Measurements from ENCODE around the gene AP5B1.
"Not testable (repeated sequence)": the region's sequence is repeated elsewhere in the genome, so short reads cannot be mapped to it uniquely, and the experiment has no call there.

The AP5B1 gene

GRCh38 chr11:65776710-65777141 lies 4.0 kb downstream of the AP5B1 start:
- 92 to 93% methylated on average over 8 of the region's 8 CpGs for WGBS, 2 experiments
- H3K4me3 ChIP-seq (ENCODE audit: insufficient read depth, low read depth, low read length) = no peak overlapping the region
- no peaks in the 10 kb centered on the region for H3K9me3 ChIP-seq (ENCODE audit: control insufficient read depth, low read length)
- peaks cover 6% of the 10 kb centered on the region for H3K4me1 ChIP-seq (ENCODE audit: control insufficient read depth, insufficient read depth, low read length)
- H3K36me3 ChIP-seq (ENCODE audit: control insufficient read depth, insufficient read depth, low read length) = peaks cover 10% of the 10 kb centered on the region
- H3K27ac ChIP-seq (ENCODE audit: insufficient read depth, low read depth, low read length, poor library complexity, severe bottlenecking) = no peak overlapping the region
- H3K27me3 ChIP-seq (ENCODE audit: control insufficient read depth, insufficient read depth, low read length, poor library complexity, severe bottlenecking) = peaks cover 10% of the 10 kb centered on the region

- Histone ChIP-seq H3K9me3 (ENCODE audit: control insufficient read depth, low read length) (no peaks in the 10 kb centered on the region), H3K27me3 (ENCODE audit: control insufficient read depth, insufficient read depth, low read length, poor library complexity, severe bottlenecking) (peaks cover 9% of the 10 kb centered on the region), H3K36me3 (ENCODE audit: control insufficient read depth, insufficient read depth, low read length) (peaks cover 10% of the 10 kb centered on the region), H3K27ac (ENCODE audit: insufficient read depth, low read depth, low read length, poor library complexity, severe bottlenecking) (no peak overlapping the region), H3K4me3 (ENCODE audit: insufficient read depth, low read depth, low read length) (no peak overlapping the region), H3K4me1 (ENCODE audit: control insufficient read depth, insufficient read depth, low read length) (peaks cover 6% of the 10 kb centered on the region)
- 90 to 95% methylated on average over 8 of the region's 8 CpGs for WGBS, 2 experiments
These were observed 4.6 kb downstream of the AP5B1 start for GRCh38 chr11:65776196-65776595.

GRCh38 chr11:65774525-65775306 lies 6.1 kb downstream of the AP5B1 start:
- Histone ChIP-seq H3K27ac (ENCODE audit: insufficient read depth, low read depth, low read length, poor library complexity, severe bottlenecking) (no peak overlapping the region), H3K4me3 (ENCODE audit: insufficient read depth, low read depth, low read length) (no peak overlapping the region), H3K36me3 (ENCODE audit: control insufficient read depth, insufficient read depth, low read length) (peaks cover 10% of the 10 kb centered on the region), H3K9me3 (ENCODE audit: control insufficient read depth, low read length) (no peaks in the 10 kb centered on the region), H3K4me1 (ENCODE audit: control insufficient read depth, insufficient read depth, low read length) (peaks cover 5% of the 10 kb centered on the region), H3K27me3 (ENCODE audit: control insufficient read depth, insufficient read depth, low read length, poor library complexity, severe bottlenecking) (no peaks in the 10 kb centered on the region)
- 90 to 93% methylated on average over 9 of the region's 9 CpGs for WGBS, 2 experiments

GRCh38 chr11:65773784-65774411 lies 6.9 kb downstream of the AP5B1 start:
- Histone ChIP-seq H3K4me3 (ENCODE audit: insufficient read depth, low read depth, low read length) (no peak overlapping the region), H3K9me3 (ENCODE audit: control insufficient read depth, low read length) (no peaks in the 10 kb centered on the region), H3K36me3 (ENCODE audit: control insufficient read depth, insufficient read depth, low read length) (peaks cover 10% of the 10 kb centered on the region), H3K4me1 (ENCODE audit: control insufficient read depth, insufficient read depth, low read length) (no peaks in the 10 kb centered on the region), H3K27ac (ENCODE audit: insufficient read depth, low read depth, low read length, poor library complexity, severe bottlenecking) (no peak overlapping the region), H3K27me3 (ENCODE audit: control insufficient read depth, insufficient read depth, low read length, poor library complexity, severe bottlenecking) (no peaks in the 10 kb centered on the region)
- 75 to 86% methylated on average over 8 of the region's 8 CpGs for WGBS, 2 experiments

- Histone ChIP-seq H3K4me3 (ENCODE audit: insufficient read depth, low read depth, low read length) (no peak overlapping the region), H3K36me3 (ENCODE audit: control insufficient read depth, insufficient read depth, low read length) (no peaks in the 10 kb centered on the region), H3K27me3 (ENCODE audit: control insufficient read depth, insufficient read depth, low read length, poor library complexity, severe bottlenecking) (no peaks in the 10 kb centered on the region), H3K9me3 (ENCODE audit: control insufficient read depth, low read length) (no peaks in the 10 kb centered on the region), H3K4me1 (ENCODE audit: control insufficient read depth, insufficient read depth, low read length) (no peaks in the 10 kb centered on the region), H3K27ac (ENCODE audit: insufficient read depth, low read depth, low read length, poor library complexity, severe bottlenecking) (no peak overlapping the region)
- 86% methylated on average over 6 of the region's 6 CpGs for WGBS, 2 experiments
These were observed 9.1 kb downstream of the AP5B1 start for GRCh38 chr11:65771589-65772112.

- Histone ChIP-seq H3K9me3 (ENCODE audit: control insufficient read depth, low read length) (no peaks in the 10 kb centered on the region), H3K27ac (ENCODE audit: insufficient read depth, low read depth, low read length, poor library complexity, severe bottlenecking) (no peak overlapping the region), H3K27me3 (ENCODE audit: control insufficient read depth, insufficient read depth, low read length, poor library complexity, severe bottlenecking) (no peaks in the 10 kb centered on the region), H3K36me3 (ENCODE audit: control insufficient read depth, insufficient read depth, low read length) (no peaks in the 10 kb centered on the region), H3K4me3 (ENCODE audit: insufficient read depth, low read depth, low read length) (no peak overlapping the region), H3K4me1 (ENCODE audit: control insufficient read depth, insufficient read depth, low read length) (no peaks in the 10 kb centered on the region)
- WGBS, 2 experiments = 87% methylated on average over 12 of the region's 12 CpGs
These were observed 9.7 kb downstream of the AP5B1 start for GRCh38 chr11:65770951-65771567.

- H3K36me3 ChIP-seq (ENCODE audit: control insufficient read depth, insufficient read depth, low read length); H3K4me3 ChIP-seq (ENCODE audit: insufficient read depth, low read depth, low read length); H3K4me1 ChIP-seq (ENCODE audit: control insufficient read depth, insufficient read depth, low read length); H3K27ac ChIP-seq (ENCODE audit: insufficient read depth, low read depth, low read length, poor library complexity, severe bottlenecking); H3K27me3 ChIP-seq (ENCODE audit: control insufficient read depth, insufficient read depth, low read length, poor library complexity, severe bottlenecking); H3K9me3 ChIP-seq (ENCODE audit: control insufficient read depth, low read length): not testable (repeated sequence)
- 78% methylated on average over 5 of the region's 5 CpGs for WGBS, 2 experiments
These were observed 13.0 kb downstream of the AP5B1 start for GRCh38 chr11:65767806-65768205.

GRCh38 chr11:65767406-65767805 lies 13.4 kb downstream of the AP5B1 start:
- no peaks in the 10 kb centered on the region for H3K9me3 ChIP-seq (ENCODE audit: control insufficient read depth, low read length)
- H3K4me3 ChIP-seq (ENCODE audit: insufficient read depth, low read depth, low read length) = no peak overlapping the region
- H3K4me1 ChIP-seq (ENCODE audit: control insufficient read depth, insufficient read depth, low read length) = no peaks in the 10 kb centered on the region
- H3K27ac ChIP-seq (ENCODE audit: insufficient read depth, low read depth, low read length, poor library complexity, severe bottlenecking) = no peak overlapping the region
- no peaks in the 10 kb centered on the region for H3K27me3 ChIP-seq (ENCODE audit: control insufficient read depth, insufficient read depth, low read length, poor library complexity, severe bottlenecking)
- no peaks in the 10 kb centered on the region for H3K36me3 ChIP-seq (ENCODE audit: control insufficient read depth, insufficient read depth, low read length)
- WGBS, 2 experiments = 87 to 89% methylated on average over 10 of the region's 10 CpGs

- 83 to 86% methylated on average over 7 of the region's 7 CpGs for WGBS, 2 experiments
These were observed 14.2 kb downstream of the AP5B1 start for GRCh38 chr11:65766535-65766934.

GRCh38 chr11:65764434-65764833 lies 16.3 kb downstream of the AP5B1 start:
- Histone ChIP-seq H3K27me3 (ENCODE audit: control insufficient read depth, insufficient read depth, low read length, poor library complexity, severe bottlenecking) (no peaks in the 10 kb centered on the region), H3K36me3 (ENCODE audit: control insufficient read depth, insufficient read depth, low read length) (no peaks in the 10 kb centered on the region), H3K4me1 (ENCODE audit: control insufficient read depth, insufficient read depth, low read length) (no peaks in the 10 kb centered on the region), H3K27ac (ENCODE audit: insufficient read depth, low read depth, low read length, poor library complexity, severe bottlenecking) (no peak overlapping the region), H3K4me3 (ENCODE audit: insufficient read depth, low read depth, low read length) (no peak overlapping the region), H3K9me3 (ENCODE audit: control insufficient read depth, low read length) (no peaks in the 10 kb centered on the region)
- WGBS, 2 experiments = 80 to 81% methylated on average over 4 to 5 of the region's 5 CpGs

More at GRCh38 chr11:65766535-65766934, 14.2 kb downstream of the AP5B1 start:
- H3K27me3 ChIP-seq (ENCODE audit: control insufficient read depth, insufficient read depth, low read length, poor library complexity, severe bottlenecking) = no peaks in the 10 kb centered on the region
- no peaks in the 10 kb centered on the region for H3K4me1 ChIP-seq (ENCODE audit: control insufficient read depth, insufficient read depth, low read length)
- H3K27ac ChIP-seq (ENCODE audit: insufficient read depth, low read depth, low read length, poor library complexity, severe bottlenecking) = no peak overlapping the region
- H3K9me3 ChIP-seq (ENCODE audit: control insufficient read depth, low read length) = no peaks in the 10 kb centered on the region
- H3K36me3 ChIP-seq (ENCODE audit: control insufficient read depth, insufficient read depth, low read length) = no peaks in the 10 kb centered on the region
- H3K4me3 ChIP-seq (ENCODE audit: insufficient read depth, low read depth, low read length) = no peak overlapping the region

Measured in ectodermal cell (in vitro differentiated cells).